OCI-LY1 (cell line): Measurements from ENCODE around the gene RASAL2.

Experiments
- H2AFZ ChIP-seq: fragments of 200-600 bp; sonication (generic), shearing (Covaris generic); 2 replicates; pipeline ENCODE4 v1.6.0; 2014; ENCODE audit warnings: antibody characterized with exemption, mild to moderate bottlenecking, low read length
- H3F3A ChIP-seq: fragments of 200-600 bp; sonication (generic), shearing (Covaris generic); 2 replicates; pipeline ENCODE4 v1.6.0; 2014; ENCODE audit warnings: mild to moderate bottlenecking, antibody characterized with exemption, low read length, moderate library complexity; ENCODE audit not compliant: insufficient read depth
- H3K27ac ChIP-seq: fragments of 200-600 bp; sonication (generic); 2 replicates; pipeline ENCODE4 v1.5.1; 2014; ENCODE audit warnings: low read length, mixed run types, mild to moderate bottlenecking, low read depth; ENCODE audit not compliant: poor library complexity, severe bottlenecking
- H3K27me3 ChIP-seq: fragments of 200-600 bp; sonication (generic); 2 replicates; pipeline ENCODE4 v1.6.0; 2014; ENCODE audit warnings: antibody characterized with exemption, mild to moderate bottlenecking, low read length, moderate library complexity; ENCODE audit not compliant: insufficient read depth
- H3K36me3 ChIP-seq: fragments of 200-600 bp; sonication (generic); 2 replicates; pipeline ENCODE4 v1.6.1; 2014; ENCODE audit warnings: mild to moderate bottlenecking, antibody characterized with exemption, low read length, moderate library complexity, mixed read lengths; ENCODE audit not compliant: insufficient read depth
- H3K4me1 ChIP-seq: fragments of 200-600 bp; sonication (generic); 2 replicates; pipeline ENCODE4 v1.5.1; 2014; ENCODE audit warnings: mild to moderate bottlenecking, low read length, moderate library complexity; ENCODE audit not compliant: insufficient read depth, severe bottlenecking
- H3K4me2 ChIP-seq: fragments of 200-600 bp; sonication (generic), shearing (Covaris generic); 2 replicates; pipeline ENCODE4 v1.6.1; 2014; ENCODE audit warnings: low read length
- H3K4me3 ChIP-seq: fragments of 200-600 bp; sonication (generic); 2 replicates; pipeline ENCODE4 v1.5.1; 2014; ENCODE audit warnings: low read length, low read depth, mild to moderate bottlenecking, mixed read lengths; ENCODE audit not compliant: poor library complexity, severe bottlenecking
- H3K79me2 ChIP-seq: fragments of 200-600 bp; shearing (Covaris generic); 2 replicates; pipeline ENCODE4 v1.6.1; 2016; ENCODE audit warnings: mixed run types, low read length, mixed read lengths; ENCODE audit not compliant: insufficient read depth
- H3K9ac ChIP-seq: fragments of 200-600 bp; sonication (generic), shearing (Covaris generic); 2 replicates; pipeline ENCODE4 v1.6.1; 2014; ENCODE audit warnings: mild to moderate bottlenecking, low read length, mixed read lengths
- H3K9me2 ChIP-seq: fragments of 200-600 bp; sonication (generic), shearing (Covaris generic); 2 replicates; pipeline ENCODE4 v1.6.1; 2014; ENCODE audit warnings: low read depth, mild to moderate bottlenecking, low read length, mixed read lengths
- H3K9me3 ChIP-seq: fragments of 200-600 bp; shearing (Covaris generic); 2 replicates; pipeline ENCODE4 v1.6.1; 2014; ENCODE audit warnings: low read length, mixed read lengths
- H4K20me1 ChIP-seq: fragments of 200-600 bp; sonication (generic), shearing (Covaris generic); 2 replicates; pipeline ENCODE4 v1.6.0; 2016; ENCODE audit warnings: mild to moderate bottlenecking, low read length; ENCODE audit not compliant: insufficient read depth
- CTCF ChIP-seq: fragments of 200-600 bp; sonication (generic), shearing (Covaris generic); IDR thresholded peaks from 2 replicates; pipeline ENCODE4 v1.5.1; 2017; ENCODE audit warnings: mild to moderate bottlenecking, antibody characterized with exemption, low read length, moderate library complexity, mixed read lengths
- EZH2 ChIP-seq: fragments of 200-600 bp; sonication (generic), shearing (Covaris generic); IDR thresholded peaks from 2 replicates; pipeline ENCODE4 v1.8.0; 2017; ENCODE audit warnings: borderline replicate concordance, mixed run types, mild to moderate bottlenecking, antibody characterized with exemption, low read length, moderate library complexity, mixed read lengths

Gene RASAL2

DNA sequence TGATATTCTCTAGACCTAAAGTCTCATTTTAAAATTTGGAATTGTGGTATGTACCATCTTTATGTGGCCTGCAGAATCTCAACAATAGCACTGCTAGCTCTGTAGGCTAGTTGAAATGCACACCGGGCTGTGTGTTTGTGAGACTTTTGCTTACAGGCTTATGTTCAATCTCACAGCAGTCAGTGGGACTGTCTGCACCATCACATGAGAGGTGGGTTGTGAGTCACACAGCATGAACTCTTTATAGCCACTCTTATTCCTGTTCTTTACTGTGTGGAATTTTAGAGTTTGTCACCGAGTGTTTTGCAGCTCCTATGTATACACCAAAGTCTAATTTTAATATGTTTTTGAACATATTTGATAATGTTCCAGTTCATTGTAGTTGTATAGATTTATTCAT, 74.6 kb downstream of the RASAL2 start:
- H3K79me2 ChIP-seq: no peaks in the 10 kb centered on the region
- H3K27me3 ChIP-seq: no peaks in the 10 kb centered on the region
- H3F3A ChIP-seq: no peaks in the 10 kb centered on the region

DNA sequence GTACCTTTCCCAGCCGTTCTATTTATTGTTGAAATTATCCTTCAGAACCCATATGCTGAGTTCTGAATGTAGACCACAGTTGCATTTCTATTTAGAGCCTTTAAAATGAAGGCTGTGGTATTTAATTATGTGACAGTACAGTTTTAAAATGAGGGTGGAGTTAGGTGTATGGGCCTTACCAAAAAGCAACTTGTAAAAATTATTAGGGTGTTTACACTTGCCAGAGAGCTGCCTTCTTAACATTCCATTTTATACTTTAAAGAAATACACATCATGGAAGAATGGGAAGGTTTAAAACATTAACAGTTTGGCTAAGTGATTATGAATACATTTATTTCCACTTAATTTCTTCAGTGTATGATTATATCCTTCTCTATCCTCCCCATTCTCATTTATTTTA, 75.7 kb downstream of the RASAL2 start:
- no peaks in the 10 kb centered on the region for H3F3A ChIP-seq
- H3K27me3 ChIP-seq: no peaks in the 10 kb centered on the region
- no peak overlapping the region for H2AFZ ChIP-seq
- H3K4me1 ChIP-seq: no peaks in the 10 kb centered on the region
- no peaks in the 10 kb centered on the region for H3K79me2 ChIP-seq
- H3K4me3 ChIP-seq: no peak overlapping the region
- no peak overlapping the region for H3K4me2 ChIP-seq
- TF ChIP-seq CTCF (no peak), EZH2 (no peak)
- no peaks in the 10 kb centered on the region for H3K9me2 ChIP-seq
- no peaks in the 10 kb centered on the region for H4K20me1 ChIP-seq
- no peak overlapping the region for H3K27ac ChIP-seq
- no peaks in the 10 kb centered on the region for H3K36me3 ChIP-seq
- H3K9ac ChIP-seq: no peak overlapping the region
- H3K9me3 ChIP-seq: no peaks in the 10 kb centered on the region

More for the DNA sequence above, 74.6 kb downstream of the RASAL2 start:
- no peaks in the 10 kb centered on the region for H3K36me3 ChIP-seq
- no peak for TF ChIP-seq CTCF
- no peak for TF ChIP-seq EZH2
- H3K27ac ChIP-seq: no peak overlapping the region
- H3K9ac ChIP-seq: no peak overlapping the region
- no peaks in the 10 kb centered on the region for H4K20me1 ChIP-seq
- no peak overlapping the region for H3K4me2 ChIP-seq
- H3K4me1 ChIP-seq: no peaks in the 10 kb centered on the region
- no peaks in the 10 kb centered on the region for H3K9me2 ChIP-seq
- no peak overlapping the region for H2AFZ ChIP-seq
- no peak overlapping the region for H3K4me3 ChIP-seq
- no peaks in the 10 kb centered on the region for H3K9me3 ChIP-seq

- no peaks in the 10 kb centered on the region for H3K9me3 ChIP-seq
- H3K4me1 ChIP-seq: no peaks in the 10 kb centered on the region
- no peaks in the 10 kb centered on the region for H3K9me2 ChIP-seq
- H3K36me3 ChIP-seq: no peaks in the 10 kb centered on the region
- H3K79me2 ChIP-seq: no peaks in the 10 kb centered on the region
- no peak overlapping the region for H2AFZ ChIP-seq
- no peaks in the 10 kb centered on the region for H3K27me3 ChIP-seq
- H3K4me3 ChIP-seq: no peak overlapping the region
- H3F3A ChIP-seq: no peaks in the 10 kb centered on the region
- H3K27ac ChIP-seq: no peak overlapping the region
- H4K20me1 ChIP-seq: no peaks in the 10 kb centered on the region
- H3K4me2 ChIP-seq: no peak overlapping the region
- no peak overlapping the region for H3K9ac ChIP-seq
- TF ChIP-seq CTCF (no peak), EZH2 (no peak)
Observed at GRCh38 chr1:178172939-178173338, 79.0 kb downstream of the RASAL2 start.
